A673 (cell line): ENCODE measurements around the gene CSPG4. TPM values are rescaled to one million over a fixed set of nuclear protein-coding genes. Genes with fewer than 3 reads are reported as not detected.

Experiments used
- BruUV-seq: library from RNA; stranded (reverse); fragments of 400-500 nt; replicated peaks from 2 replicates; lab custom pipeline; 2021; lab: Mats Ljungman, UMichigan
- CTCF ChIA-PET: fragments of 300-600 bp; sonication (Branson Sonifier 250); formaldehyde crosslinking; loops from one replicate; lab custom pipeline; 2022; ENCODE audit warnings: antibody characterized with exemption; lab: Charles Lee
- POLR2A ChIA-PET: fragments of 300-600 bp; sonication (Branson Sonifier 250); formaldehyde crosslinking; loops from one replicate; lab custom pipeline; 2022; ENCODE audit warnings: antibody characterized with exemption; ENCODE audit not compliant: low non-redundant PET; lab: Charles Lee
- DNase-seq: peaks from one replicate; pipeline ENCODE4 v3.0.0-alpha.2; 2015; ENCODE audit warnings: low spot score
- H3K27ac ChIP-seq: fragments of 200-600 bp; sonication (generic); 2 replicates; pipeline ENCODE4 v1.5.1; 2016; ENCODE audit warnings: mixed run types, low read depth, mild to moderate bottlenecking, mixed read lengths, antibody characterized with exemption, low read length; ENCODE audit not compliant: poor library complexity, severe bottlenecking
- H3K27me3 ChIP-seq: fragments of 200-600 bp; sonication (generic); replicated peaks from 2 replicates; pipeline ENCODE4 v1.6.1; 2017; ENCODE audit warnings: mixed run types, low read depth, mild to moderate bottlenecking, mixed read lengths, antibody characterized with exemption, low read length; ENCODE audit not compliant: insufficient read depth, poor library complexity
- H3K36me3 ChIP-seq: fragments of 200-600 bp; sonication (generic); 2 replicates; pipeline ENCODE4 v1.6.1; 2016; ENCODE audit warnings: mixed run types, mild to moderate bottlenecking, mixed read lengths, antibody characterized with exemption, low read length; ENCODE audit not compliant: insufficient read depth, poor library complexity, severe bottlenecking
- H3K4me1 ChIP-seq: fragments of 200-600 bp; sonication (generic); 2 replicates; pipeline ENCODE4 v1.6.1; 2017; ENCODE audit warnings: mixed run types, mild to moderate bottlenecking, mixed read lengths, antibody characterized with exemption, low read length; ENCODE audit not compliant: insufficient read depth, poor library complexity, severe bottlenecking
- H3K4me3 ChIP-seq: fragments of 200-600 bp; sonication (generic); 2 replicates; pipeline ENCODE4 v1.5.1; 2016; ENCODE audit warnings: low read depth, mixed run types, mild to moderate bottlenecking, mixed read lengths, low read length; ENCODE audit not compliant: poor library complexity, severe bottlenecking
- H3K9me3 ChIP-seq: fragments of 200-600 bp; sonication (generic); 2 replicates; pipeline ENCODE4 v1.6.1; 2016; ENCODE audit warnings: mixed run types, low read depth, mild to moderate bottlenecking, mixed read lengths, antibody characterized with exemption, low read length; ENCODE audit not compliant: poor library complexity, severe bottlenecking
- CTCF ChIP-seq: fragments of 300-800, 200-600 bp; sonication (generic); conservative IDR thresholded peaks from 2 replicates; pipeline ENCODE4 v1.5.1; 2017; ENCODE audit warnings: low read depth, mild to moderate bottlenecking, antibody characterized with exemption, low read length, moderate library complexity, mixed read lengths
- EZH2 ChIP-seq: fragments of 200-600 bp; sonication (generic); IDR thresholded peaks from 2 replicates; pipeline ENCODE4 v1.6.1; 2017; ENCODE audit warnings: borderline replicate concordance, low read depth, mild to moderate bottlenecking, mixed read lengths, antibody characterized with exemption, low read length; ENCODE audit not compliant: poor library complexity, severe bottlenecking
- intact Hi-C: fragments of 100-400 bp; cut with micrococcal nuclease; formaldehyde crosslinking; loops from one replicate; pipeline ENCODE4 v1.10.0; 2022; ENCODE audit not compliant: unreplicated experiment
- total RNA-seq: library from RNA; stranded (reverse); gene quantifications from 2 replicates; pipeline ENCODE4 v1.2.3, GENCODE V29; 2021

The CSPG4 gene
- total RNA-seq, 1 experiment from 2014 or later: 0.11 TPM

GRCh38 chr15:75696311-75696720 lies 16.3 kb downstream of the CSPG4 start:
- intact Hi-C loops: no loop called here
- peaks cover 13% of the 10 kb centered on the region for H3K4me1 ChIP-seq
- ChIA-PET POLR2A (no interaction called here), CTCF (no interaction called here)
- H3K27me3 ChIP-seq: no peaks in the 10 kb centered on the region
- H3K36me3 ChIP-seq: no peaks in the 10 kb centered on the region
- no peaks in the 10 kb centered on the region for H3K9me3 ChIP-seq
- no TSS peak for BruUV-seq
- no peak overlapping the region for H3K4me3 ChIP-seq
- DNase-seq: no peak
- no peak for TF ChIP-seq CTCF
- TF ChIP-seq EZH2: no peak
- no peak overlapping the region for H3K27ac ChIP-seq

- H3K27ac ChIP-seq: no peak overlapping the region
- CTCF ChIA-PET: no interaction called here
- no peak for DNase-seq
- POLR2A ChIA-PET: no interaction called here
- TF ChIP-seq EZH2: no peak
- no peak for TF ChIP-seq CTCF
- intact Hi-C loops: no loop called here
- H3K4me1 ChIP-seq: peaks cover 13% of the 10 kb centered on the region
- no peaks in the 10 kb centered on the region for H3K9me3 ChIP-seq
- no peaks in the 10 kb centered on the region for H3K36me3 ChIP-seq
- BruUV-seq: no TSS peak
- no peak overlapping the region for H3K4me3 ChIP-seq
- no peaks in the 10 kb centered on the region for H3K27me3 ChIP-seq
Observed at GRCh38 chr15:75695634-75696310, 16.9 kb downstream of the CSPG4 start.

GRCh38 chr15:75695220-75695619 lies 17.4 kb downstream of the CSPG4 start:
- BruUV-seq: no TSS peak
- H3K9me3 ChIP-seq: no peaks in the 10 kb centered on the region
- ChIA-PET POLR2A (no interaction called here), CTCF (interaction anchor here (1.7 kb wide), 1 partner anchor 327 kb away, joined by 5 read pairs; no protein-coding TSS in a partner anchor)
- H3K36me3 ChIP-seq: no peaks in the 10 kb centered on the region
- peaks cover 13% of the 10 kb centered on the region for H3K4me1 ChIP-seq
- no peak overlapping the region for H3K27ac ChIP-seq
- no peaks in the 10 kb centered on the region for H3K27me3 ChIP-seq
- no peak overlapping the region for H3K4me3 ChIP-seq
- no peak for DNase-seq
- TF ChIP-seq EZH2 (no peak), CTCF (no peak)
- intact Hi-C loops: no loop called here
